HFF-Myc (cell line): ENCODE data around the gene GPR39.

ENCODE experiments used
- DNase-seq: peaks from one replicate; pipeline ENCODE4 v3.0.0-alpha.2; 2011; ENCODE audit warnings: low read depth; ENCODE audit errors: extremely low read depth
- H3K4me3 ChIP-seq: replicated peaks from 2 replicates; pipeline ENCODE4 v1.5.1; 2011; ENCODE audit warnings: low read depth, mild to moderate bottlenecking, control low read depth, low read length
- TF ChIP-seq, protein P1 (sequence below): IDR thresholded peaks from 2 replicates; pipeline ENCODE4 v1.5.1; 2012; ENCODE audit warnings: mild to moderate bottlenecking, low read depth, low read length, control low read depth; ENCODE audit errors: missing control alignments

Gene GPR39

DNA sequence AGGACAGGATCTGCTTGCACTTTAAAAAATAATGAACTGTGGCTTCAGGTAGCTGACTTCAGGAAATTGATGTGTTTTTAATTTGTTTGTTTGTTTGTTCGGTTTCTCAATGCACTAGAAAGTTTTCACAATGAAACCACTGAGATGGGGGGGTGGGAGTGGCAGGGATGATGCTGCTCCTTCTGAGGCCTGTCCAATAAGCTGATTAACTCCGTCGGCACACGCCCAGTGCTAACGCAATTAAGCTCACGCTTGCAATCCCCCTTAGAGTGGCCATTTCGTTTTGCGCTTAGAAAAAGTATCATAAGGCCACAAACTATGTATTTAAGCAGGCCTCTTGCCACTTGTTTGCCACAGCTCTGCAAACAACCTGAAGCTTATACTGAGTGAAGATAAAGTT is 12.5 kb upstream of the GPR39 start:
- no peak overlapping the region for H3K4me3 ChIP-seq
- TF ChIP-seq, protein P1, sequence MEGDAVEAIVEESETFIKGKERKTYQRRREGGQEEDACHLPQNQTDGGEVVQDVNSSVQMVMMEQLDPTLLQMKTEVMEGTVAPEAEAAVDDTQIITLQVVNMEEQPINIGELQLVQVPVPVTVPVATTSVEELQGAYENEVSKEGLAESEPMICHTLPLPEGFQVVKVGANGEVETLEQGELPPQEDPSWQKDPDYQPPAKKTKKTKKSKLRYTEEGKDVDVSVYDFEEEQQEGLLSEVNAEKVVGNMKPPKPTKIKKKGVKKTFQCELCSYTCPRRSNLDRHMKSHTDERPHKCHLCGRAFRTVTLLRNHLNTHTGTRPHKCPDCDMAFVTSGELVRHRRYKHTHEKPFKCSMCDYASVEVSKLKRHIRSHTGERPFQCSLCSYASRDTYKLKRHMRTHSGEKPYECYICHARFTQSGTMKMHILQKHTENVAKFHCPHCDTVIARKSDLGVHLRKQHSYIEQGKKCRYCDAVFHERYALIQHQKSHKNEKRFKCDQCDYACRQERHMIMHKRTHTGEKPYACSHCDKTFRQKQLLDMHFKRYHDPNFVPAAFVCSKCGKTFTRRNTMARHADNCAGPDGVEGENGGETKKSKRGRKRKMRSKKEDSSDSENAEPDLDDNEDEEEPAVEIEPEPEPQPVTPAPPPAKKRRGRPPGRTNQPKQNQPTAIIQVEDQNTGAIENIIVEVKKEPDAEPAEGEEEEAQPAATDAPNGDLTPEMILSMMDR = no peak
- no peak for DNase-seq

DNA sequence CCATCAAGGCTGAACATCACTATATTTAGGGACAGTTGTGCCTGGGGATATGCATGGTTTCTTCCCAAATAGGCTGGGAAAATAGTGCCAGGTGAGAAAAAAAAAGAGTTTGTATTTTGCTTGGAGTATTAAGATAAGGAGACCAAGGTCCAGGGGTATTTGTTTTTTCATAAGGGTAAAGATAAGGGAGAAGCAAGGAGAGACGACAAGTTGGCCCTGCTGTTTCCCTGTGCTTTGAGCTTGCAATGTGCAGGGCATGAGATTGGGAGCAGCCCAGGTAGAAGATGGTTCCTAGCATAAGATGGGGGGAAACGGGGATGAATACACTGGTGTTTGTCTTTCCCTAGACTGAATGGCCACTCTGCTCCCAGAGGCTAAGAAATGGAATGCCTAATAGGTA is 8.8 kb upstream of the GPR39 start:
- TF ChIP-seq, protein P1 = no peak
- H3K4me3 ChIP-seq = no peak overlapping the region
- DNase-seq = no peak

- TF ChIP-seq, protein P1 = no peak
- no peak for DNase-seq
- H3K4me3 ChIP-seq = no peak overlapping the region
Measured at GRCh38 chr2:132412021-132412420, 4.6 kb upstream of the GPR39 start.

DNA sequence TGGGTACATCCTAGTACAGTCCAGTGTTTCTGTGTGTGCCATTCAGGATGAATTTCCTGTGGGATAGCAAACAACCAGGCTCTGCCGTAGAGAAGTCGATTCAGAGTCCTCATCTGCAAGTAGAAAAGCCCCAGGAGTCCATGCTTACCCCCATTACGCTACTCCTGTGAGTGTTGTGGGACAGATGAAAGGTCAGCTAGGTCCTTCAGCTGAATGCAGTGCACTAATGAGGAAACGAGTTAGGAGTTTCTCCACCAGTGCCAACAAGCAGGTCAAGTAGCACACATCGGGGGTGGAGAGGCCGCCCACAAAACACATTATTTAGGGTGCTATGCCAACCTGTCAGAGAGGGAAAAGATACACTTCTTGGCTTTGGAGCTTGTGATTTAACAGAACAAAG is 2.5 kb upstream of the GPR39 start:
- TF ChIP-seq, protein P1 = no peak
- DNase-seq = no peak
- H3K4me3 ChIP-seq = no peak overlapping the region

- peak overlapping the region; percentile 46 for H3K4me3 ChIP-seq
- DNase-seq = peak; percentile 40
- TF ChIP-seq, protein P1 = no peak
Measured at GRCh38 chr2:132415256-132415914, 1.2 kb upstream of the GPR39 start.

DNA sequence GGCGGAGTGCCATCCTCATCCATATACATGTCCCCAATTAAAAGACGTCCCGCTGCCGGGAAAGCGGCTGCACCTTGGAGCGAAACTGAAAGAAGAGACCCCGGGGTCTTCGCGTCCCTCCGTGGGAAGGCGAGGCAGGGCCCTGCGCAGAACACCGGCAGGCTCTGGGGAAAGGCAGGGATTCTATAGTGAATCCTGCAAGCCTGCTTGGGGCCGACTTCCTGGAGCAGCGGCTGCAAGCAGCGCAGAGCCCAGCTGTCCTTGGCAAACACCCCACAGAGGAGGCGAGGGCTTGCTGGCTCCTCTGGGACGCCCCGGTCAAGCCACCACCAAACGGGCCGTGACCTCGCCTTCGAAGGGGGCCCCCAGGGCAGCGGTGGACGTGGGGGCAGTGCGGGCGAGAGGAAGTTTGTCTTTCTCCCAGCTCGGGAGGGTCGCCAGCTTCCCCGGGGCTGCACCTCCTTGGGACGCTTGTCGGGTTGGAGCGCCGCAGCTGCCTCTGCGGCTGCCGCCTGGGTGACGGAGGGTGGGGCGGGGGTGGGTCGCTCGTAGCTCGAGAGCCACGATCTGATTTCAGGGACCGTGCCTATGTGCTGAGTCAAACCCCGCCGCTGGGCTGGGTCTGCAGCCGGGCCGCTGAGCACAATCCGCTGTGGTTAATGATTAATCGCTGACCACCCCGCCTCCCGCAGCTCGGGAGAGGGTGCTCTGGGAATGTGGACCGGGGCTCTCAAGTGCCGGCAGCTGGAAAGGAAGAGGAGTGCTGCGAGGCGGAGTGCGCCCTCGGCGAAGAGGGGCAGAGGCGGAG is 486 bp upstream of the GPR39 start:
- peak overlapping the region; percentile 46 for H3K4me3 ChIP-seq
- TF ChIP-seq, protein P1 = no peak
- peak; percentile 80 for DNase-seq
